Measurements from ENCODE around the gene SPATS2.
"Not testable (repeated sequence)": the region's sequence is repeated elsewhere in the genome, so short reads cannot be mapped to it uniquely, and the experiment has no call there.

SPATS2 gene

GRCh38 chr12:49533331-49533730 lies 166.1 kb downstream of the SPATS2 start:
- TF ChIP-seq ZFX (IDR thresholded peaks at IDR 0.05): no peak
- TF ChIP-seq, protein P1, sequence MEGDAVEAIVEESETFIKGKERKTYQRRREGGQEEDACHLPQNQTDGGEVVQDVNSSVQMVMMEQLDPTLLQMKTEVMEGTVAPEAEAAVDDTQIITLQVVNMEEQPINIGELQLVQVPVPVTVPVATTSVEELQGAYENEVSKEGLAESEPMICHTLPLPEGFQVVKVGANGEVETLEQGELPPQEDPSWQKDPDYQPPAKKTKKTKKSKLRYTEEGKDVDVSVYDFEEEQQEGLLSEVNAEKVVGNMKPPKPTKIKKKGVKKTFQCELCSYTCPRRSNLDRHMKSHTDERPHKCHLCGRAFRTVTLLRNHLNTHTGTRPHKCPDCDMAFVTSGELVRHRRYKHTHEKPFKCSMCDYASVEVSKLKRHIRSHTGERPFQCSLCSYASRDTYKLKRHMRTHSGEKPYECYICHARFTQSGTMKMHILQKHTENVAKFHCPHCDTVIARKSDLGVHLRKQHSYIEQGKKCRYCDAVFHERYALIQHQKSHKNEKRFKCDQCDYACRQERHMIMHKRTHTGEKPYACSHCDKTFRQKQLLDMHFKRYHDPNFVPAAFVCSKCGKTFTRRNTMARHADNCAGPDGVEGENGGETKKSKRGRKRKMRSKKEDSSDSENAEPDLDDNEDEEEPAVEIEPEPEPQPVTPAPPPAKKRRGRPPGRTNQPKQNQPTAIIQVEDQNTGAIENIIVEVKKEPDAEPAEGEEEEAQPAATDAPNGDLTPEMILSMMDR (conservative IDR thresholded peaks at IDR 0.05): no peak
- H3K27ac ChIP-seq: no peak overlapping the region

- not testable (repeated sequence) for H3K27ac ChIP-seq
Measured at GRCh38 chr12:49534122-49534521, 166.9 kb downstream of the SPATS2 start.

DNA sequence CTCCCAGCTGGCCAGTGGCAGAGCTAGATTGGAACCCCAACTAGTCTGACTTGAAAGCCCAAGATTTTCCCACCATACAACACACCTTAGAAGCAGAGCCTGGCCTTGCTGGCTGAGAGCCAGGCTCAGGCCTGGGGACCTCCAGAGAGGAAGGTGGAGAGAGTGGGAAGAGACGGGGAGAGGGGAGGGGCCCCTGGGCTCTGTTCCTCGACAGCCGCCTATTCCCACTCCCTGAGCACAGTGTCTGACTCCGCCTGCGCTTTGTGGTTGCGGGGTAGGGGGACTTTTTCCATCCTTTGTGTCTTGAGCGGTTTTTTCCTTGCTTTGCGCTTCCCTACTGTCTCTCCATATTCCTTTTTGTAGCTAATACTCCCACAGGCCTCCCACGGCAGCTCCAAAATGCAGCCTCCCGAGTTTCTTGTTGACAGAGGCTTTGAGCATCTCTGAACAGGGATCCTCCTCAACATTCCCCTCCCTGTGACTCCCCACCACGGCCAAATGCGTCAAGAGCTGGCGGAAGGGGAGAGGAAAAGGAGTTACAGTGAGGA lies 167.5 kb downstream of the SPATS2 start:
- TF ChIP-seq, protein P1 (conservative IDR thresholded peaks at IDR 0.05): no peak
- TF ChIP-seq ZFX (IDR thresholded peaks at IDR 0.05): no peak
- H3K27ac ChIP-seq: no peak overlapping the region

- H3K27ac ChIP-seq: no peak overlapping the region
- TF ChIP-seq, protein P1 (conservative IDR thresholded peaks at IDR 0.05): no peak
Measured at GRCh38 chr12:49535921-49536525, 168.8 kb downstream of the SPATS2 start.

DNA sequence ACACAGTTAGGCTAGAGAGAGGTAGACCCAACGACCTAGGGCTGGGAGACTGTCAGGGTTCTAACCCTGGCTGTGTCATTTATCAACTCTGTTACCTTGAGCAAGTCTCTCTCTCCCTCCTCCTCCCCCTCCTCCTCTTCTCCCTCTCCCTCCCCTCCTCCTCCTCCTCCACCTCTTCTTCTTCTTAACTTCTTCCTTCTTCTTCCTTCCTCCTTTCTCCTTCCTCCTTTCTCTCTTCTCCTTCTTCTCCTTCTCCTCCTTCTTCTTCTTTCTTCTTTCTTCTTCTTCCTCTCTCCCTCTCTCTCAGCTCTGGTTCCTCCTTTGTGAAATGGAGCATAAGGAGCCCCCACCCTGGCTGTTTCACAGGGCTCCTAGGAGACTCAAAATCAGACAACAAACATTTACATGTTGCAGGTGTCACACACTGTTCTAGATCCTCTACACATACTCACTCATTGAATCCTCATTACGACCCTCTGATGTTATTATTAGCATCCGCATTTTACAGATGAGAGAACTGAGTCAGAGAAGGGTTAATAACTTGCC lies 169.3 kb downstream of the SPATS2 start:
- no peak overlapping the region for H3K27ac ChIP-seq
- TF ChIP-seq, protein P1 (conservative IDR thresholded peaks at IDR 0.05): no peak
- TF ChIP-seq ZFX (IDR thresholded peaks at IDR 0.05): no peak

DNA sequence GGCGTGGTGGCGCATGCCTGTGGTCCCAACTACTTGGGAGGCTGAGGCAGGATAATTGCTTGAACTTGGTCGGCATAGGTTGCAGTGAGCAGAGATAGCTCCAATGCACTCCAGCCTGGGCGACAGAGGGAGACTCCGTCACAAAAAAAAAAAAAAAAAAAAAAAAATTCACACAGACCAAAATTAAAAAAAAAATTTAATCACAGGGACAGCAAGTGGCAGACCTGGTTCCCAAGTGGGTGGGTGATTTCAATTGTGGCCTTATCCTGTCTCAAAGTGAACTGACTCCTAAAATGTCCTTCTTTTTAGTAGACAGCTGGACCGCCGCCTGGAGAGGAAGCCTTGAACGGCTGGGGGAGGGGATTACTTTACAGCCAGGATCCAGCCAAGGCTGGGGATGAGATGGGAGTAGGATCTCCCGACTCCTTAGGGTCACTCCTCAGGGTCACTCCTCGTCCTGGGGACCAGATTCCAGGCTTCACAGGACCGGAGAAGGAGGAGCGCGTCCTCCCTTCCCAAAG lies 170.0 kb downstream of the SPATS2 start:
- no peak overlapping the region for H3K27ac ChIP-seq
- no peak for TF ChIP-seq ZFX (IDR thresholded peaks at IDR 0.05)
- TF ChIP-seq, protein P1 (conservative IDR thresholded peaks at IDR 0.05): no peak

- TF ChIP-seq, protein P1 (conservative IDR thresholded peaks at IDR 0.05): no peak
- no peak for TF ChIP-seq ZFX (IDR thresholded peaks at IDR 0.05)
- no peak overlapping the region for H3K27ac ChIP-seq
Measured at GRCh38 chr12:49537752-49538509, 170.7 kb downstream of the SPATS2 start.

All from C4-2B (cell line).